PC-9 (cell line): ENCODE measurements around the gene BMP10. TPM values are rescaled to one million over a fixed set of nuclear protein-coding genes. Genes with fewer than 3 reads are reported as not detected.

Experiments used
- BruUV-seq: library from RNA; stranded (reverse); fragments of 400-500 nt; replicated peaks from 2 replicates; lab custom pipeline; 2021; lab: Mats Ljungman, UMichigan
- CTCF ChIA-PET: fragments of 300-600 bp; sonication (Branson Sonifier 250); formaldehyde crosslinking; loops from one replicate; lab custom pipeline; 2022; ENCODE audit warnings: antibody characterized with exemption; lab: Charles Lee
- POLR2A ChIA-PET: fragments of 300-600 bp; sonication (Branson Sonifier 250); formaldehyde crosslinking; loops from one replicate; lab custom pipeline; 2022; ENCODE audit warnings: antibody characterized with exemption; ENCODE audit not compliant: unreplicated experiment; lab: Charles Lee
- DNase-seq, 2 experiments: peaks; one replicate each; pipeline versions ENCODE4 v3.0.0 to v3.0.0-alpha.2; 2015 to 2022; ENCODE audit warnings: mixed read lengths in 1 of 2
- H2AFZ ChIP-seq: fragments of 200-600 bp; sonication (generic); 2 replicates; pipeline ENCODE4 v1.8.1; 2017; ENCODE audit warnings: antibody characterized with exemption
- H3F3A ChIP-seq: fragments of 200-600 bp; sonication (generic); 2 replicates; pipeline ENCODE4 v1.8.1; 2017; ENCODE audit warnings: antibody characterized with exemption, mild to moderate bottlenecking, low read depth; ENCODE audit not compliant: insufficient read depth
- H3K27ac ChIP-seq: fragments of 200-600 bp; sonication (generic); 2 replicates; pipeline ENCODE4 v1.6.1; 2016; ENCODE audit warnings: mixed run types
- H3K27me3 ChIP-seq: fragments of 200-600 bp; sonication (generic); 2 replicates; pipeline ENCODE4 v1.6.1; 2016; ENCODE audit warnings: low read depth, mixed run types; ENCODE audit not compliant: insufficient read depth
- H3K36me3 ChIP-seq: fragments of 200-600 bp; sonication (generic); 2 replicates; pipeline ENCODE4 v1.6.1; 2016; ENCODE audit warnings: low read depth, mixed run types
- H3K4me1 ChIP-seq: fragments of 200-600 bp; sonication (generic); replicated peaks from 2 replicates; pipeline ENCODE4 v1.6.1; 2016; ENCODE audit warnings: mixed run types; ENCODE audit not compliant: insufficient read depth
- H3K4me2 ChIP-seq: fragments of 200-600 bp; sonication (generic); 2 replicates; pipeline ENCODE4 v1.6.1; 2017; ENCODE audit warnings: mixed run types
- H3K4me3 ChIP-seq: fragments of 200-600 bp; sonication (generic); 2 replicates; pipeline ENCODE4 v1.6.1; 2016; ENCODE audit warnings: mixed run types
- H3K79me2 ChIP-seq: fragments of 200-600 bp; sonication (generic); 2 replicates; pipeline ENCODE4 v1.6.1; 2017; ENCODE audit warnings: low read depth, mixed run types
- H3K9me2 ChIP-seq: fragments of 200-600 bp; sonication (generic); 2 replicates; pipeline ENCODE4 v1.8.1; 2017; ENCODE audit warnings: mild to moderate bottlenecking; ENCODE audit not compliant: insufficient read depth
- H3K9me3 ChIP-seq: fragments of 200-600 bp; sonication (generic); 2 replicates; pipeline ENCODE4 v1.8.1; 2016; ENCODE audit warnings: low read depth; ENCODE audit not compliant: insufficient read depth
- H4K20me1 ChIP-seq: fragments of 200-600 bp; sonication (generic); 2 replicates; pipeline ENCODE4 v1.8.1; 2017; ENCODE audit not compliant: insufficient read depth
- EZH2 ChIP-seq: fragments of 200-600 bp; sonication (generic); IDR thresholded peaks from 2 replicates; pipeline ENCODE4 v1.8.0; 2017; ENCODE audit warnings: antibody characterized with exemption, low read depth
- intact Hi-C: fragments of 100-400 bp; cut with micrococcal nuclease; formaldehyde crosslinking; loops from one replicate; pipeline ENCODE4 v1.10.0; 2022; ENCODE audit not compliant: unreplicated experiment
- total RNA-seq: library from RNA; stranded (reverse); gene quantifications from 2 replicates; pipeline ENCODE4 v1.2.3, GENCODE V29; 2021
- TF ChIP-seq, protein P1 (sequence below): fragments of 200-600 bp; sonication (generic); conservative IDR thresholded peaks from 2 replicates; pipeline ENCODE4 v1.6.1; 2017; ENCODE audit warnings: mixed run types, antibody characterized with exemption, mild to moderate bottlenecking, moderate library complexity

BMP10 gene
- total RNA-seq, 1 experiment from 2014 or later = not detected

DNA sequence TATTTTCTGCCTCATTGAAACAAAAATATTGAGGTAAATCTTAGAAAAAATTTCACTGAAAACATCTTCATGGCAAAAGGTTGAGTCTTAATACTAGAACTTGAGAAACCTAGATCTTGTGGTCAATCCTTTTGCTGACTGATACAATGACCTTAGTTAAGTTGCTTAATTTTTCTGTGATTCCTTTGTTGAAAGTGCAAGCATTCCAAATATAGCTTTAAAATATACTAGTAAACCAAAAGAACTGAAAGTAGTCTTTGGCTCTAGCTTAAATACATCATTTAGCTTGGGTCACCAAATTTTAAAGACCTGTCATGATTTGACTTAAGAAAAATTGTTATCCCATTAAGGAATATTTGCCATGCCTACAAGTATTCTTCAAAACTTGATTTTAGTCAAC lies 16.7 kb downstream of the BMP10 start:
- H3K27me3 ChIP-seq = no peaks in the 10 kb centered on the region
- TF ChIP-seq, protein P1, sequence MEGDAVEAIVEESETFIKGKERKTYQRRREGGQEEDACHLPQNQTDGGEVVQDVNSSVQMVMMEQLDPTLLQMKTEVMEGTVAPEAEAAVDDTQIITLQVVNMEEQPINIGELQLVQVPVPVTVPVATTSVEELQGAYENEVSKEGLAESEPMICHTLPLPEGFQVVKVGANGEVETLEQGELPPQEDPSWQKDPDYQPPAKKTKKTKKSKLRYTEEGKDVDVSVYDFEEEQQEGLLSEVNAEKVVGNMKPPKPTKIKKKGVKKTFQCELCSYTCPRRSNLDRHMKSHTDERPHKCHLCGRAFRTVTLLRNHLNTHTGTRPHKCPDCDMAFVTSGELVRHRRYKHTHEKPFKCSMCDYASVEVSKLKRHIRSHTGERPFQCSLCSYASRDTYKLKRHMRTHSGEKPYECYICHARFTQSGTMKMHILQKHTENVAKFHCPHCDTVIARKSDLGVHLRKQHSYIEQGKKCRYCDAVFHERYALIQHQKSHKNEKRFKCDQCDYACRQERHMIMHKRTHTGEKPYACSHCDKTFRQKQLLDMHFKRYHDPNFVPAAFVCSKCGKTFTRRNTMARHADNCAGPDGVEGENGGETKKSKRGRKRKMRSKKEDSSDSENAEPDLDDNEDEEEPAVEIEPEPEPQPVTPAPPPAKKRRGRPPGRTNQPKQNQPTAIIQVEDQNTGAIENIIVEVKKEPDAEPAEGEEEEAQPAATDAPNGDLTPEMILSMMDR = no peak
- TF ChIP-seq EZH2 = no peak
- no peak overlapping the region for H3K4me3 ChIP-seq
- DNase-seq = no peak
- intact Hi-C loops = no loop called here
- H4K20me1 ChIP-seq = no peaks in the 10 kb centered on the region
- BruUV-seq = no TSS peak
- H3F3A ChIP-seq = no peaks in the 10 kb centered on the region
- ChIA-PET POLR2A (interaction anchor here (0.6 kb wide), 1 partner anchor 9 kb away, joined by 4 read pairs; no protein-coding TSS in a partner anchor), CTCF (no interaction called here)
- H3K9me3 ChIP-seq = no peaks in the 10 kb centered on the region
- no peaks in the 10 kb centered on the region for H3K36me3 ChIP-seq
- H2AFZ ChIP-seq = no peak overlapping the region
- no peak overlapping the region for H3K27ac ChIP-seq
- H3K9me2 ChIP-seq = no peaks in the 10 kb centered on the region
- no peaks in the 10 kb centered on the region for H3K79me2 ChIP-seq
- no peak overlapping the region for H3K4me2 ChIP-seq
- H3K4me1 ChIP-seq = no peaks in the 10 kb centered on the region

DNA sequence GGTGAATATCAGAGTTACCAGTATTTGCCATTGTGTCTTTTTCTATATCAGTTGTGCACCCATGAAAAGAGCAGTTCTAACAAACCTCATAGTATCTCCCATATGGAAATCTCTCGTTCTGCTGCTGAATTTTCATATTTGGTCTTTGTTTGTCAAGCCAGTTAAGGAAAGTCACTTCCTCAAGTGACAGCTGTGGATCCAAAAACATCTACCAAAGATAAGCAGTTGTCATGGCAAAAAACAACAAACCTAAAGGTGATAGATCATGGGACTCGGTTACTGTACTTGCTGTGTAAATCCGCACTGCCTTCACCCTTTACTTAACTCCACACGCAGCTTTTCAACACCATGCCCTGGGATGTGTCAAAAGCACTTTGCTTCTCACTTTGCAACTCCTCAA lies 17.3 kb downstream of the BMP10 start:
- Histone ChIP-seq H3K4me3 (no peak overlapping the region), H3K27ac (no peak overlapping the region), H4K20me1 (no peaks in the 10 kb centered on the region), H3K9me2 (no peaks in the 10 kb centered on the region), H3K27me3 (no peaks in the 10 kb centered on the region), H3K4me1 (no peaks in the 10 kb centered on the region), H3K36me3 (no peaks in the 10 kb centered on the region), H3K79me2 (no peaks in the 10 kb centered on the region), H3K4me2 (no peak overlapping the region), H3F3A (no peaks in the 10 kb centered on the region), H2AFZ (no peak overlapping the region), H3K9me3 (no peaks in the 10 kb centered on the region)
- no peak for TF ChIP-seq EZH2
- TF ChIP-seq, protein P1 = no peak
- BruUV-seq = no TSS peak
- ChIA-PET POLR2A (no interaction called here), CTCF (no interaction called here)
- intact Hi-C loops = no loop called here
- no peak for DNase-seq

DNA sequence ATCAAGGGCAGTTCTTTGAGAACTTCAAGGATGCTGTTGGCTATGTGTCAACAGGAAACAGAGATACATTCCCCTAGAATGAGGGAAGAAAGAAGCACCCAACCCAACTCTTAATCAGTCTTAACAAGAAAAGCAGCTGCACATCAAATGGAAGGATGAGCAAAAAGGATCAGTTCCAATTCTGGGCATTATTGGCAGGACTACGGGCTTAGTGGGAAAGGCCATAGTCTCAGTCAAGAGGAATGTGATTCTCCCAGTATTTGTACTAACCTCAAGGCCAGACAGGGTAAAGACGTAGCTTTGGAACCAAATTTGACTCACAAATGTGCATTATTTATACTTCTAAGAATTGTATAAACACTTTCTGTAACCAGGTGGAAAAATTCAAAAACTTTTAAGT lies 18.2 kb downstream of the BMP10 start:
- Histone ChIP-seq H3K79me2 (no peaks in the 10 kb centered on the region), H3K9me2 (no peaks in the 10 kb centered on the region), H3K27ac (no peak overlapping the region), H3K4me2 (no peak overlapping the region), H3F3A (no peaks in the 10 kb centered on the region), H4K20me1 (no peaks in the 10 kb centered on the region), H3K9me3 (no peaks in the 10 kb centered on the region), H2AFZ (no peak overlapping the region), H3K4me3 (no peak overlapping the region), H3K27me3 (no peaks in the 10 kb centered on the region), H3K36me3 (no peaks in the 10 kb centered on the region), H3K4me1 (no peaks in the 10 kb centered on the region)
- ChIA-PET POLR2A (no interaction called here), CTCF (no interaction called here)
- intact Hi-C loops = no loop called here
- TF ChIP-seq EZH2 = no peak
- TF ChIP-seq, protein P1 = no peak
- no peak for DNase-seq
- no TSS peak for BruUV-seq
